Prostate gland (tissue), 2 donors: ENCODE results near the gene MRPL58.
"Not testable (repeated sequence)": the region's sequence is repeated elsewhere in the genome, so short reads cannot be mapped to it uniquely, and the experiment has no call there.

ENCODE experiments used
- CTCF ChIP-seq, 4 experiments: fragments of 200-600 bp in 2 of 4; fragments of 450-650 bp in 2 of 4; sonication (generic) in 2 of 4; IDR thresholded peaks; 1 replicate in 3 of 4; 2 replicates in 1 of 4; pipeline ENCODE4 v1.5.1; 2016 to 2019; ENCODE audit warnings: antibody characterized with exemption in 4 of 4, mild to moderate bottlenecking in 2 of 4, moderate library complexity in 2 of 4
- POLR2A ChIP-seq: fragments of 450-650 bp; IDR thresholded peaks from one replicate; pipeline ENCODE4 v1.6.1; 2016; ENCODE audit warnings: antibody characterized with exemption, mild to moderate bottlenecking
- POLR2AphosphoS5 ChIP-seq: sonication (generic); formaldehyde crosslinking; IDR thresholded peaks from one replicate; pipeline ENCODE4 v1.6.1; 2017; ENCODE audit warnings: antibody characterized with exemption

- not testable (repeated sequence) for TF ChIP-seq CTCF (IDR thresholded peaks at IDR 0.05); POLR2A; POLR2AphosphoS5
Observed at GRCh38 chr17:75045946-75046406, 33.5 kb downstream of the MRPL58 start.
